HEK293T (cell line): ENCODE measurements around the gene CPXM1.

Source experiments
- CTCF ChIA-PET: fragments of 350-600 bp; formaldehyde crosslinking; extraction: SDS; loops from one replicate; lab custom pipeline; 2021; ENCODE audit warnings: antibody characterized with exemption, inconsistent platforms; lab: Yijun Ruan, JAX
- POLR2A ChIA-PET: fragments of 350-600 bp; formaldehyde crosslinking; extraction: SDS; loops from one replicate; lab custom pipeline; 2020; ENCODE audit warnings: antibody characterized with exemption, inconsistent platforms; lab: Yijun Ruan, JAX
- DNase-seq: peaks from one replicate; pipeline ENCODE4 v3.0.0; 2012; ENCODE audit warnings: mixed read lengths; ENCODE audit errors: extremely low spot score
- ARNT ChIP-seq: fragments of 450-650 bp; IDR thresholded peaks from 2 replicates; pipeline ENCODE4 v1.6.1; 2017; ENCODE audit warnings: mild to moderate bottlenecking
- BHLHE40 ChIP-seq: fragments of 450-650 bp; IDR thresholded peaks from 2 replicates; pipeline ENCODE4 v1.6.1; 2016; ENCODE audit warnings: mild to moderate bottlenecking, moderate library complexity, borderline replicate concordance
- CTBP1 ChIP-seq: fragments of 450-650 bp; IDR thresholded peaks from 2 replicates; pipeline ENCODE4 v1.6.1; 2016; ENCODE audit warnings: borderline replicate concordance
- ELF4 ChIP-seq: fragments of 450-650 bp; IDR thresholded peaks from 2 replicates; pipeline ENCODE4 v1.6.1; 2017; ENCODE audit warnings: antibody characterized with exemption
- FOXA1 ChIP-seq: fragments of 450-650 bp; IDR thresholded peaks from 2 replicates; pipeline ENCODE4 v1.6.1; 2016; ENCODE audit warnings: mild to moderate bottlenecking
- FOXK2 ChIP-seq: fragments of 450-650 bp; IDR thresholded peaks from 2 replicates; pipeline ENCODE4 v1.6.1; 2016; ENCODE audit warnings: mild to moderate bottlenecking
- FOXM1 ChIP-seq: fragments of 450-650 bp; IDR thresholded peaks from 2 replicates; pipeline ENCODE4 v1.6.1; 2017; ENCODE audit warnings: mild to moderate bottlenecking, borderline replicate concordance
- HDGF ChIP-seq: fragments of 450-650 bp; IDR thresholded peaks from 2 replicates; pipeline ENCODE4 v1.6.1; 2017; ENCODE audit warnings: antibody characterized with exemption, borderline replicate concordance
- L3MBTL2 ChIP-seq: fragments of 450-650 bp; conservative IDR thresholded peaks from 2 replicates; pipeline ENCODE4 v1.6.1; 2016; ENCODE audit warnings: mild to moderate bottlenecking
- LEF1 ChIP-seq: fragments of 450-650 bp; IDR thresholded peaks from 2 replicates; pipeline ENCODE4 v1.6.1; 2017; ENCODE audit warnings: mild to moderate bottlenecking, borderline replicate concordance
- NFRKB ChIP-seq: fragments of 450-650 bp; IDR thresholded peaks from 2 replicates; pipeline ENCODE4 v1.6.1; 2016; ENCODE audit warnings: mild to moderate bottlenecking, moderate library complexity
- PKNOX1 ChIP-seq: fragments of 450-650 bp; IDR thresholded peaks from 2 replicates; pipeline ENCODE4 v1.6.1; 2016
- SP1 ChIP-seq: fragments of 450-650 bp; IDR thresholded peaks from 2 replicates; pipeline ENCODE4 v1.6.1; 2017
- SUZ12 ChIP-seq: fragments of 450-650 bp; IDR thresholded peaks from 2 replicates; pipeline ENCODE4 v1.6.1; 2016; ENCODE audit warnings: mild to moderate bottlenecking
- TARDBP ChIP-seq: fragments of 450-650 bp; IDR thresholded peaks from 2 replicates; pipeline ENCODE4 v1.6.1; 2016
- ZNF384 ChIP-seq: fragments of 450-650 bp; IDR thresholded peaks from 2 replicates; pipeline ENCODE4 v1.6.1; 2016

CPXM1 gene

DNA sequence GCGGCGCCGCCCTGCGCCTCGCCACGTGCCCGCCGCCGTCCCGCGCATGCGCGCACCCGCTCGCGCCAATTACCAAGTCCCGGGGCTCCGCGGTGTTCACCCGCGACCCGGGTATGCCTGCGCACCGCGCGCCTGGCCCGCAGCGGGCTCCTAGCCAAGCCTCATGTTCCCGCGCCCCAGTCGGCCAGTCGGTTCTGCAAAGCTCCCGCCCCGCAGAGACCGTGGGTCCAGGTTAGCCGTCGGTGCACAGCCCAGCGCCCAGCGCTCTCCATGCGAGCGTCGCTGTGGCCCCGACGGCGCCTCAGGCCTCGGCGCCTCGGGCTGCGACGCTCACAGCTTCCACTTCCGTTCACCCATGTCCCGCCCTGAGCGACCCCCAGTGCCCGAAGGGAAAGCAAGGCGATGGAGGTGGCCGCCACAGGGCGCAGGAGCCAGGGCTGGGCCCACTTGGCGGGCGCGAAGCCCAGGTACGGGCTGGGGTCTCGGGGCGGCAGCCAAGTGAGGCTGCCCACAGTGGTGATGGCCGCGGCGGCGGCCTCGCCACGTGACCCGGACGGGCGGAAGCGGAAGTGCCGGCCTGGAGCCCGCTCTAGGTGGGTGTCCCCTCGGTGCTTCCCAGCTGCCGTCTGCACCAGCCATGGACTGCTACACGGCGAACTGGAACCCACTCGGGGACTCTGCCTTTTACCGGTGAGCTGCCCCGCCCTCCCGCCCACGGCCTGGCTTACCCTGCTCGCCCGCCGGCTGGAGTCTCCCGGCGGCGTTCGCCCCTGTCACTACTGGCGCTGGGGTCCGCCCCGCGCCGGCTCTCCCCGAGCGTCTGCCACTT lies 39.9 kb upstream of the CPXM1 start, which contains the start of the genes PCED1A and VPS16:
PCED1A (minus strand) TSS at position 518 of the 829 bp plus-strand sequence. CDS start 743 bp downstream, outside the sequence.
VPS16 (plus strand) TSS at position 608 of the 829 bp plus-strand sequence; CDS start at position 638, 30 bp downstream.
- peak; percentile 98 for DNase-seq
- ChIA-PET CTCF (no interaction called here), POLR2A (interaction anchor here (0.8 to 1.4 kb wide), 6 partner anchors 39 to 154 kb away, joined by 3 to 5 read pairs (median 3); no protein-coding TSS in a partner anchor)
- no peak for TF ChIP-seq ZNF384
- no peak for TF ChIP-seq PKNOX1
- TF ChIP-seq FOXK2, result no peak
- TF ChIP-seq LEF1, result no peak
- peak; percentile 75 for TF ChIP-seq ELF4
- TF ChIP-seq FOXM1, result no peak
- no peak for TF ChIP-seq TARDBP
- TF ChIP-seq HDGF, result no peak
- no peak for TF ChIP-seq NFRKB
- TF ChIP-seq ARNT, result no peak
- TF ChIP-seq SUZ12, result no peak
- TF ChIP-seq BHLHE40, result no peak
- no peak for TF ChIP-seq CTBP1
- TF ChIP-seq FOXA1, result no peak
- TF ChIP-seq L3MBTL2, result peak; percentile 98
- no peak for TF ChIP-seq SP1

DNA sequence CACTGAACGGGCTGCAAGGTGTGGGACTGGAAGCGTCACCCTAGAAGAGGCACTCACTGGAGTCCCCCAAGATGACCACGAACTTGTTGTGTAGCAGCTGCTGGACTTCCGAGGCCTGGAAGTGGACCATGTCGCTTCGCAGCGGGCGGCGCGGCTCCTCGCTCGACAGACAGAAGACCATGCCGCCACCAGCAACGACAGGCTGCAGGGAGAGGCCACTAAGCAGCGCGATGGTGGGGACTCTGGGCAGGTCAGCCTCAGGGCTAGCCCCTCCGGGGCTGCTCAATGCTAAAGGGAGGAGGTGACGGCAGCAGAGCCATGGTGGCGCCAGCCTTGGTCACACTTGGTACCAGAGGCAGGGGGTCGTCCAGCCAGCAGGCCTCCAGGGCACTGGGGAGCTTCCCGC lies 39.3 kb upstream of the CPXM1 start:
- TF ChIP-seq CTBP1 (no peak), BHLHE40 (no peak), HDGF (no peak), PKNOX1 (no peak), SP1 (no peak), L3MBTL2 (no peak), FOXM1 (no peak), LEF1 (no peak)
- DNase-seq, result no peak
- POLR2A ChIA-PET, result interaction anchor here (1.0 to 1.3 kb wide), 3 partner anchors 39 to 154 kb away, joined by 3 to 4 read pairs (median 3); no protein-coding TSS in a partner anchor
- CTCF ChIA-PET, result no interaction called here

GRCh38 chr20:2838847-2839671 lies 38.6 kb upstream of the CPXM1 start:
- CTCF ChIA-PET, result no interaction called here
- DNase-seq, result no peak
- TF ChIP-seq FOXM1 (no peak), LEF1 (no peak), SP1 (no peak), TARDBP (no peak), NFRKB (no peak), PKNOX1 (no peak), ELF4 (no peak), FOXA1 (no peak), ARNT (no peak), ZNF384 (no peak), FOXK2 (no peak), HDGF (no peak), CTBP1 (no peak), BHLHE40 (no peak), SUZ12 (no peak)
- POLR2A ChIA-PET, result interaction anchor here (1.0 to 1.2 kb wide), 2 partner anchors 66 to 77 kb away, joined by 3 read pairs; no protein-coding TSS in a partner anchor

DNA sequence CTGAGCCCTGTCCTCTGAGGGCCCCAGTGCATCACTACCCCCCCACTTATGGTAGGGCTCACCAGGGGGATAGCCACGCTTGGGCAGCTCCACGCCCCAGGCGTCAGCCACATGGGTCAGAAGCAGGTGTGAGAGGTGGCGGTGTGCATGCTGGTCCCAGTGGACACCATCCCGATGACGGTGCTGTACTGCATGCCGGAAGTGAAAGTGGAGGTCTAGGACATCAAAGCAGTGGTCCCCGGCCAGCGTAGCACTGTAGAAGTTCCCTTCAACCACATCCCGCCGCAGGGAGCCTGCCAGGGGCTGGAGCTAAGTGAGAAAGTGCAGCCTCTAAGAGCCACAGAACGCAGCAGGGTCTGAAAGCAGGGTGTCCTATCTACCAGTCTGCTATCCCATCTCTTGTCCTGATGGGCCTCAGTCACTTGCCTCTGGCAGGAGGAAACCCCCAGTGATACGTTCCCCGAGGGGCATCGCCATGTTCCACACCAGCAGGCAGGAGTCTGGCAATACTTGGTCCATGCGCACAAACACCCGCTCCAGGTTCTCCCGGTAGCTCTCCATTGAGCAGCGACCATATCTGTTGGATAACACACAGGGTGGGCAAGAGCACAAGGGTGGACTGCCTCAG lies 37.9 kb upstream of the CPXM1 start:
- ChIA-PET POLR2A (interaction anchor here (1.2 kb wide), 1 partner anchor 65 kb away, joined by 3 read pairs; no protein-coding TSS in a partner anchor), CTCF (no interaction called here)
- no peak for DNase-seq
- no peak for TF ChIP-seq L3MBTL2

DNA sequence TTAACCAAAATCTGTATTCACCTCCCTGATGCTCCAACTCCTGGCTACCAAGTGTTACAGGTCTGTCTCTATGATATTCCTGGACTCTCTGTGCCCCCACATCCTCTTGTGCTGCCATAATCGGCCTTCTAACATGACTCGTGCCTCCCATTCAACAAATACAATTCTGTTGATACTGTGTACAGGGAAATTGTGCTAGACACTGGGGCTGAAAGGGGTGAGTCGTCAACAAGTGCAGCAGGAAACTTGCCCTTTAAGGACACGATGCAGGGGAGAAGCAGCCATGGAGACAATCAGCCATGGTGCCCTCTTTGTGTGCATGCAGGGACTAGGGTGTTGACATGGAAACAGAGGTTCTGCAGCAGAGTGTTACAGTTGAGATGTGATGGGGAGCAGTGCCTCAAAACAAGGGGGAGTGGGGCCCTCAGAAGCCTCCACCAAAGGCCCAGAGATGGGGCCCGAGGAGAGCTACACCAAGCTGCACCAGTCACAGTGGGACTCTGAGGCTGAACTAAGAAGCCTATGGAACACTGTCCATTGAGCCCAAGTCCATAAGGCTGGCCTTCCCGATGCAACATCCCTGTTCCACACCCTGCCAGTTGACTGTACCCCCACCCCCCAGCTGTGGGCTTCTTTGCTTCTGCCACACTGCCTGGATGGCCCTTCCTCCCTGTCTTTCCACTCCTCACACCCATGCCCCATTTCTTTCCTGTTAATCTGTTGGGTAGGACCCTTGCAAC lies 37.0 kb upstream of the CPXM1 start:
- TF ChIP-seq FOXM1, result no peak
- no peak for TF ChIP-seq BHLHE40
- no peak for TF ChIP-seq NFRKB
- TF ChIP-seq ARNT, result no peak
- no peak for TF ChIP-seq ZNF384
- TF ChIP-seq TARDBP, result no peak
- TF ChIP-seq L3MBTL2, result no peak
- TF ChIP-seq LEF1, result no peak
- no peak for TF ChIP-seq HDGF
- TF ChIP-seq CTBP1, result no peak
- TF ChIP-seq FOXA1, result no peak
- DNase-seq, result no peak
- CTCF ChIA-PET, result no interaction called here
- POLR2A ChIA-PET, result no interaction called here
